Stimulated activated CD4-positive, alpha-beta T cell treated with anti-CD3 and anti-CD28 coated beads, Interleukin-12 subunit alpha, Interleukin-12 subunit beta, amount 100 ng/mL, for 24 hours (primary cell): ENCODE measurements around the gene SHB.

Experiments used
- DNase-seq, 2 experiments: peaks; one replicate each; pipeline ENCODE4 v3.0.0-alpha.2; 2020; ENCODE audit warnings: low read depth in 2 of 2

Gene SHB

DNA sequence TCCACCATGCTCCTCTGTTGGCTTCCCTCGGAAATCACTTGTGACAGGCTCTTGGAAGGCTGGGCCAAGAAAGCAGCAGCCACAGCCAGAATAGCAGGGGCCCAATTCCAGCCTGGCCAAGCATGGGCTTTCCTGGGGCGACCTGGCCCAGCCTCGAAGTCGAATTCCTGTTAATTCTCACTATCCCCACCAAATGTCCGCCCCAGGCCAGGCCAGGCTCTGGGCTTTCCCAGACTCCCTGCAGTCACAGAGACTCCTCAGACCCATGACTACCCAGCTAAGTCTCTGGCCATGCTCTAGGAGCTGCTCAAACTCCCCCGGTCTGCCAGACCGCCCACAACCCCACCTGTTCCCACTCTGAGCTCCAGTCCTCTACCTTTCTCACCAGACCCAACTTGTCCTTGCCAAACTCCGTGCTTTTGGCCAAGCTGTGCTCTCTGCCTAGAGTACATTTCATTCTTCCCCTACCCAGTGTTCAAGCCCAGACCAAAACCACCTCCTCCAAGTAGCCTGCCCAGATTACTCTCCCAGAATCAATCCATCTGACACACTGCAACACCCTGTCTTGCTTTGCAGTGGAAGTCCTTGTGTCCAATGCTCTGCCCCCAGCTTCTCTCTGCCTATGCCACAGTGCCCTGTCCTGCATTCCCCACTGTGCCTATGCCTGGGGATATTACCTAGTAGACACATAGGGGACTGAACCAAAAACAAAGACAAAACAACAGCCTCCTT lies 26.2 kb downstream of the SHB start:
- DNase-seq, result no peak

DNA sequence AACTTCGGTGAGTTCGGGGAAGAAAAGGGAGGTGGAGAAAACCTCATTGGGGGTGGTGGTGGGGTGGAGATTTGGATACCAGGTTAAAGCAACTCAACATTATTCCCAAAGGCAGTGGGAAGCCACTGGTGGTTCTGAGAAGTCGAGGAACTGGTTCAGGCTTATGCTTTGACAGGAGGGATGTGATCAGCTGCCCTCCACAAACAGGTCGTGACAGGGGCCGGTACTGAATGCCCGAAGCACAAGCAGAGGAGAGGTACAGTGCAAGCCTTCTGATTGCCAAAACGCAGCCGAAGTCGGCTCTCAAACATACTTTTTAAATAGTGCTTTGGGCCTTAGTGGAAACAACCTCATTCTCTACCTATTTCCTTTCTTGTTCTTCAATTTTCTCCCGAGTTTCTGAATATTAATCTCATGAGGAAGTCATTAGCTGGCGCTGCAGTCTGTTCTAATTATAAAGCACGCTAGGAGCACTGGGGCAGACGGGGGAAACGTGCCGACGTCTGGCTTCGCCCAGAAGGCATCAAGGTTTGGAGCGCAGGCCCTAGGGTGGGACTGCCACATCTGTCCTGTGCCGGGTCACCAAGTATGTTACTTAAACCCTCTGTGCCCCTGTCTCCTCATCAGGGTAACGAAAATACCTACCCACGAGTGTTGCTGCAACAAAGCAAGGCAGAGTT lies 27.3 kb downstream of the SHB start:
- no peak for DNase-seq

DNA sequence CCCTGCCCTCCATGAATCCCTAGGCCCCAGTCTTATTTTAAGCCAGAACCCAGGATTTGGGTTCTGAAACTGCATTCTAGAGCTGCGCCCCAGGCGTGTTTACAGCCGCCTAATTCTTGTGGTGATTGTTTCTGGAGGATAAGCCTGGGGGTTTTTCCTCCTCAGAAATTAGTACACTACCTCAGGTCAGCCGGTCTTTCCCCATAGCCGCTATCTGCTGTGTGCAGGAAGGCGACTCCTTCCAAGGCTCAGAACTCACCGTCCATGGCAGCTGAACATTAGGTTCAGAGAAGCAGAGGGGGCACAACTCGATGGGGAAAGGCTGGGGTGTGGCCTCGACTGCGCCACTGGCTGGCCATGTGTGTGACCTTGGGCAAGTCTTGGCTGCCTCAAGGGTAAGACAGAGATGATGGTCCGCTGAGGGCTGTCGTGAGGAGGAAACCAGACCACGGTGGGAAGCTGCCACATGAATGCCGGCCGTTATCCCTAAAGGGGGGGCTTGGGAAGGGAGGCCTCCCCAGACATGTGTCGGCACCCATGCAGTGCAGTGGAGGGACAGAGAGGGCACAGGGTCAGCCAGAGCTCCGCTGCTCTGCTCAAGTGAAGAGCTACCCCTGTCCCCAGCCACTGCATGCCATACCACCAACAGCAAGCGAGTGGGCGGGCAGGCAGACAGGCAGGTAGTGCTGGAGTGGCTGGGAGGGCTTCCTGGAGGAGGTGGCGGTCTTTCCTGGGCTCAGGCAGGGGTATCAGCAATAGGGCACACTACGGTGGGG lies 28.9 kb downstream of the SHB start:
- no peak for DNase-seq

DNA sequence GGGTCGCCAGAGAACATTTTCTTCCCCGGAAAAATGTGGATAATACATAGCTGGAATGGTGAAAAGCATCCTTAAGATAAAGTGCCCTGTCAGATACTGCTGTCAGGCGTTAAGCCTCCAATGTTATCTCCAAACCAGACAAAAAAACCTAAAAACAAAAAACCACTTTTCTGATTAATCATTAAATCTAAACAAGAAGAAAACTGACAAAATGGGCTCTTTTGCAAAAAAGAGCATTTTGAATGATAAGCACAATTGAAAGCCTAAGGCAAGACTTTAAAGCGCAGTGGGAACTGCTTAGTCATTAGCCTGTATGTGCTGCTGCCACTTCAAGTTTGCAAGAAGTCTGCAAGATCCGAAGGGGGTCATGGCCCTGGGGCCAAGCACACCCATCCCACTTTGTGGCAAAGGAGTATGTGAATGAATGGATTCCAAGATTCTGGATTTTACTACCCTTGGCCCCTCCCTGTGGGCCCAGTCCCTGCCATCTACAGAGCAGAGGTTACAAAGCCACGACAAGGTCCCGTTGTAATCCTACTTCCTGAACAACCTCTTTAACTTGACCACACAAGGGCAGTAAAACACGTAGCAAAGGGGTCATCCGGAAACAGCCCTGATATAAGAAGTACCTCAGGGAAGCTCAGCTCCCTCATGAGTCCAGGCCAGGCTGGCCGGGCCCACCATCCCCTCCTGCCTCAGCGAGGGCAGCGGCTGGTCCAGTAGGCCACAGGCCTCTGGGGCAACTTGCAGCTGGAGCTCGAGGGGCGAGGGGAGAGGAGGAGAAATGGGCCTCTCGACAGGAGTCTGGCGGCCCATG lies 29.7 kb downstream of the SHB start:
- DNase-seq, result no peak

DNA sequence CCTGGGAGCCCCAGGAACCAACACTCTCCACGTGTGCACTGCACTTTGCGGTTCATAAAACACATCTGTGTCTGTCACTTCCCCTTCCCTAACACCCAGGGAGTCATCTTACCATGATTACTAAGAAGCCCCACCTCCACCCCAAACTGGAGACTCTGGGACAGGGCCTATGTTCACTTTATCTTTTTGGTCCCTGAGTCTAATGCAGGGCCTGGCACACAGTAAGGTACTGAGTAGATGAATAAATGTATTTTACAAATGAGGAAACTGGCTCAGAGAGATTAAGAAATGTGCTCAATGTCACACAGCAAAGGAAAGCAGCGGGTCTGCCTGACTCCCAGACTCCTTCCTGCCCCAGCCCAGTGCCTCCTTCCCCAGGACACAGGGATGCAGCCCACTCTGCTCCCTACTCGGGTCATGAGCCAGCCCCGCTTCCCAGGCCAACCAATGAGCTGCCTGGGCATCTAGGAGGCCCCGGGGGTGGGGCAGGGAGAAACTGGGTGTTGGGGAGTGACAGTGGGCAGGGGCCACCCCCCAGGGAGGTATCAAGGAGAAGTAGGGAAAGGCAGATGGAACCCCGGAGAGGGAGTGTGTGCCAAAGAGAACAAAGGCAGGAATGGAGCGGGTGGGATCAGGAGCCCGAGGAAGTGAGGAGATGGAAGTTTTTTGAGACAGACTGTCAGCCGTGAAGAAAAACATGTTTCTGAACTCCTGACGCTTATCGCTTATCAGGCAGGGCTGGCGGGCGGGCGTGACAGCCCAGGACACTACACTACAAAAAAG lies 30.5 kb downstream of the SHB start:
- DNase-seq, result no peak

DNA sequence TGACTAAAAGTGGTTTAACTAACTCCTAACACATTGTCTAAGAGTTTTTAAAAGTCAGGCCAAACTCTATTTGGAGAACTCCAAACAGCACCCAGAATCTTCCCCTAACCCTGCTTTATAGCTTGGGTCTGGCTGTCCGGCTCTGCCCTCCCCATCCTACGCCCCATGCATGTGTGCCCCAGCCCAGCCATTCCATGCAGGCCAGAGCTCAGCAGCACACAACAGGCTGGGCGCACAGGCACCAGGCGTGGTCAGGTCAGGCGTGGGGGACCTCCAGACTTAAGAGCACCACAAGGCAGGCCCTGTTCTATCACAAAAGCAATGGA lies 31.1 kb downstream of the SHB start:
- no peak for DNase-seq

DNA sequence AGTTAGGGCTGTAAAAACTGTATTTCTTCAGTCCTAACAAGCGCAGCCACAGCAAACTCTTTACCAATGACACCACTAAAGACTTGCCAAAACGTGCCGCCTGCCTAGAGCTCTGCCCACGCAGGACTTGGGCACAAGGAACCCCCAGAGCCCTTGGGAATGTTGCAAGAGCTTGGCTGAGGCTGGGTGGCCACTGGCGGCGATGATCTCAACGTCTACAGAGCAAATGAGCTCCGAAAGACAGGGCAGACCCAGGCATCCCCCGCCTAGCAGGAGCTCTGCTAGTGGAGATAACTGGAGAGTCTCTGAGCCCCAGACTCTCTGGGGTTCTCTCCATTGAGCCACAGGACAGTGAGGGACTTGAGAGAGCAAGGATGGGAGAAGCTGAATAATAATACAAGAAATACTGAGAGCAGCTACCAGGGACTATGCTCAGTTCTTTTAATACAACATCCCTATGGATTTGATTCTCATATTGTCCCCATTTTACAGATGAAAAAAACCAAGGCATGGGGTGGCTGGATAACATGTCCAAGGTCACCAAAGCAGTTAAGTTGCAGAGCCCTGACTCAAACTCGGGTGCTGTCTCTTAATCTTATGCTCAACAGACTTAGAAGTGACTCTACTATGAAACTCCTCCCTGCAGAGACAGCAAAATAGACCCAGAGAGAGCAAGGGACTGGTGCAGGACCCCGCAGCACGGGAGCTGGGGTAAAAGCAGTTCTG lies 32.5 kb downstream of the SHB start:
- DNase-seq, result no peak

DNA sequence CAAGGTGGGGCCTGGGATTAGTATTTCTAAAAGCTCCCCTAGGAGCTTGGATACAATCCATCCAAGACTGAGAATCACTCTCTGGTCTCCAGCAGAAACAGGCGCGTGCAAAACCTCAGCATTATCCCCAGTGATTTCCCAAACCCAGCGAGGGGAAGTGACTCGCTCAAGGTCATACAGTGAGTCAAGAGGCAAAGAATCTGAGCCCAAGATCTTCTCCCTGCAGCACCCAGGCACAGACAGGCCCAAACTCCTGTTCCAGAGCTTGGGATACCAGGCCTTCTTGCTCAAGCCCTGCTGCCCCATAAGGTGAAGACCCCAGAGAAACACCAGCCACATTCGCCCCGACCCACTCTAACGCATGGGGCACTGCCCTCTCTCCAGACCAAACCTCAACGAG lies 33.2 kb downstream of the SHB start:
- DNase-seq, result no peak

DNA sequence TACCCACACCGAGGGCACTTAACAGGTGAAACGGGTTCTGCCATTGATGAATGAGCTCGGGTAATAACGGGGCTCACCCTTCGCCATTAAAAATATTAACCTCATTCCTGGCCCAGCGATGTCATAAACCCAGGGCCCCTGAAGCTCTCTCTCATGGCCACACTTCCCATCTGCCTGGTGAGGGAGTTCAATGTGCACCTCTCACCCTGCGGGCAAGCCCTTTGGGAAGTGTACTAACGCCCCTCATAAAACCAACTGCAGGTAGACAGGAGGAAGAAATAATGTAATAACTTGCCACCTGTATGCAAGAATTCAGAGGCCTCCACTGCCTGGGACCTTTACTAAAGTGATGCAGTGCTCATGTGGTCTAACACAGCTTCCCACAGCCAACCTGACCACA lies 35.1 kb downstream of the SHB start:
- DNase-seq, result no peak

DNA sequence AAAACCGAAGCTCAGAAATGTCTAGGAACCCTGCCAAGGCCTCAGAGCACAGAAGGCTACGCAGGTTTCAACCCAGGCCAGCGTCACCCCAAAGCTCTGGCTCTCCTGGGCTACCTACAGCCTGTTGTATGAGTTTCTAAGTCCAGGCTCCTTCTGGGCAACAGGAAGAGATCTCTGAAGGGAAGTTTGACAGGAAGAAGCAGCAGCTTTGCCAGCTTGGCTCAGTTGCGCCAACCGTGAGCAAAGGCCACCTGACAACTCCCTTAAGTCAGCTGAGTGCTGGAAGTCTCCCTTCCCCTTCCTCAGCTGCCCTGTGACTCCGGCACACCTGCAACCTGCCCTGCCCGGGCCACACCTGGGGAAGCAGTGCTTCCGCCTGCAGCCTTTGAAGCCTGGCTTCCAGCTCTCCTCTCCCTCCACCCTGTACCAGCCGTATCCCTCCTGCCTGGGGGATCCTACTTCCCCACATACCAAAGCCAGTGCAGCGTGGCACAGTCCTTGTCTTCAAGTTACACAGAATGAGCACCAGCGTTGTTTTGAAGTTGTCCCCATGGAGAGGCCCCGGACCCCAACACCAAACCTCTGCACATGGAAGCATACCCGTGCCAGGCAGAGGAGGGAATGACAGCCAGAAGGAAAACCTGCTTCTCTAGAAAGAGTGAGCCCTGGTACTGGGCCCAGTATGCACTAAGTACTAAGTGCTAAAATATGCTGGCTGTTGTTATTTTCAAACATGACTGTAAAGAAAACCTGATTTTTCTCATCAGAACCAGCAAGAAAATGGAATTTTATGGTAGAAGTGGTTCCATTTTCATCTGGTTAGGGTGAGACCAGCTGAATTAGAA lies 36.5 kb downstream of the SHB start:
- no peak for DNase-seq

DNA sequence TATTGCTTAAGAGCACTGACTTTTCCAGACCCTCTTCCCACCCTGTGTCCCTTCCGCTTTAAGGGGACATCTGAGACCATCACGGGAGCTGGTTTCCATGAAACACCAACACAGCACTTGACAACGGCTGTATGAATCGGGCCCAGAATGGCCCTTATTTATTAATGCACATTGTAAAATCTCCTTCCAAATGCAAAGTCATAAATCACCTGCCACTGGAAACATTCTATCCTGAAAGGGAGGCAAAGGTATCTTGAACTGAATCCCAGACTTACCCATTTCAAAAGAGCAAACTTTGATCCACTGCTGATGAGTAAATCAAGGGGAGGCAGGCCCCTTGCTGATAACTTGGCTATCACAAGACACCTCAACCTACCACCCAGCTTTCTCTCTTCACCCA lies 37.4 kb downstream of the SHB start:
- no peak for DNase-seq

DNA sequence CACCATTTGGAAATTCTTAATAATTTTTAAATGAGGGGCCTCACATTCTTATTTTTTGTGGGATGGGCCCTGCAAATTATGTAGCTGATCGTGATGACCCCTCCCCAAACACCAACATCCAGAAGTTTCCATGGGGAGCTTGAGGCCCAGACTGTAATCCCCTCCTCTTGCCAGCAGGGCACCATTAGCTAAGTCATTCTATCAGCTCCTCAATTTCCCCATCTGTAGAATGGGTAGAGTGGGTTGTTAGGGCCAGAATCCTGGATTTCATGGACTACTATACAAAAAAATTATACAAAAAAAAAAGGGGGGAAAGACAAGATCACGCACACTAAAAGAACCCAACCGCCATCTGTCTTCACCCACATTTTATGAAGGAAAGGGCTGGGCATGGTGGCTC lies 38.4 kb downstream of the SHB start:
- DNase-seq, result no peak

DNA sequence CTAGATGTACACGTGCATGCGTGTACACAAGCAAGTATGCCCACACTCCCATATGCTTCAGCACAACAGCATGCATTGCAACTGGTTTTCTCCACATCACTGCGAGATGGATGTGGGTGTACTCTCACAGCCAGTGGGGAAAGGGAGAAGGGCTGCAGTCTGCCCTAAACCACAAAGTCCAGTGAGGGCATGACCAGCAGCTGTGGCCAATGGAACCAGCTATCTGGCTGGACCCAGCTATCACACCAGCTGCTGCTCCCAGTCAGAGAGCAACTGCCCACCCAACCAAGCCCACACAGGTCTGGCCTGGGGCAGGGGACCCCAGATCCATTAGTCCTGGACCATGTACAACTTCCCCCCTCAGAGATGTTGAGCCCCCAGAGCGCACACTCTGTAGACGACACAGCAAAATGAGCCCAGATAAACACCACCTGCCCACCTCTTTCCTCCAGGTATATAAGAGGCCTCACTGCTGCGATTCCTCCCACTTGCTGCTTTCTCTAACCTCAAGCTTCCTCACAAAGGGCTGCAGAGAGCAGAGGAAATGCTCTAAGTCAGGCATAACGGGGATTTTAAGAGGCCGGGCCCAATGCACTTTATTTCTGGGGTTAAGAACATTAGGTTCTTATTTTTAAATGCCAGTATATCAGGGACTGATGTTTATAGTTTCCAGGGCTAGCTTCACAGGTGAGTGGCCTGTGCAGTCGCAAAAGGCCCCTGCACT lies 39.0 kb downstream of the SHB start:
- DNase-seq, result no peak

DNA sequence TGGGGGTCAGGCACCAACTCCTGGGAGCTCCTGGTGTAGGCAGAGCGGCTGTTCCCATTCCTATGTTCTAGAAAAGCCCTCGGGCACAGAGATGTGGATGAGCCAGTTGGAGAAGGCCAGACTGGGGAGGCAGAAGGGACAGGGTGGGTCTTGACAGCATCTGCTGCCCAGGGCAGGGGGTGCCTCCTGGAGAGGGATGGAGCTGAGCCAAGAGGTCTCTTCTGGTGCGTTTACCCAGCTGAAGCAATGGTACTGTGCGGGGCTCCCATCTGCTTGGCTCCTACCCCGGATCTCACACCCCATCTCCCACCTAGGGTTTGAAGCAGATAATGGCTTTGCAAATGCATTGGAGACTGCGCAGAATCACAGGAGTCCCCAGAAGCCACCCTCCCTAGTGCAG lies 41.3 kb downstream of the SHB start:
- no peak for DNase-seq

DNA sequence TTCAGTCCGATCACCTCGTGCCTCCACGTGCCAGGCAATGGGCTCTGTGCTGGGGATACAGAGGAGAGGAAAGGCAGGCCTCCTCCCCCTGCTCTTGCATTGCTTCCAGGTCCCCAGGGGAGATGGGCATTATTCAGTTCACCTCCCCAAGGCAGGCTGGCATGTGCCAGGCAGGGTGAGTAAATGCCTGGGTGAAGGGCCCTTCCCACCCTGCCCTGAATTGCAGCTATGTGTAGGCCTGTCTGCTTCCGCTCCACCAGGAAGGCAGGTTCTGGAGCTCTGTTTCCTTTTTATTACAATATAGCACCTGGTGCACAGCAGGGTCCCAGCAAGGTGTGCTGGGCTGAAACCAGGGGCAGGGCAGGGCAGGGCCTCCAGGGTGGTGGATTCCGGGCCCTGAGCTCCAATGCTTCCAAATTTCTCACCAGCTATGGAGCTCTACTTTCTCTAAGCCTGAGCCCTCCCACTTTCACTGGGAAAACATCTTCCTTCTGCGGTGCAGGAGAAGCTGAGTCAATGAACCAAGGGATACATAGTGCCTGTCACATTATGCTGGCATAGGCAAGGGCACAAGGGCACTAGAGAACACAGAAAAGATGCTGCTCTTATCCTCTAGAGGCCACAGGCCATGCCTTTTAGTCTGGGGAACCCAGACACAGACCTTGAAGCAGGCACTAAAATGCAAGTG lies 42.0 kb downstream of the SHB start:
- no peak for DNase-seq

DNA sequence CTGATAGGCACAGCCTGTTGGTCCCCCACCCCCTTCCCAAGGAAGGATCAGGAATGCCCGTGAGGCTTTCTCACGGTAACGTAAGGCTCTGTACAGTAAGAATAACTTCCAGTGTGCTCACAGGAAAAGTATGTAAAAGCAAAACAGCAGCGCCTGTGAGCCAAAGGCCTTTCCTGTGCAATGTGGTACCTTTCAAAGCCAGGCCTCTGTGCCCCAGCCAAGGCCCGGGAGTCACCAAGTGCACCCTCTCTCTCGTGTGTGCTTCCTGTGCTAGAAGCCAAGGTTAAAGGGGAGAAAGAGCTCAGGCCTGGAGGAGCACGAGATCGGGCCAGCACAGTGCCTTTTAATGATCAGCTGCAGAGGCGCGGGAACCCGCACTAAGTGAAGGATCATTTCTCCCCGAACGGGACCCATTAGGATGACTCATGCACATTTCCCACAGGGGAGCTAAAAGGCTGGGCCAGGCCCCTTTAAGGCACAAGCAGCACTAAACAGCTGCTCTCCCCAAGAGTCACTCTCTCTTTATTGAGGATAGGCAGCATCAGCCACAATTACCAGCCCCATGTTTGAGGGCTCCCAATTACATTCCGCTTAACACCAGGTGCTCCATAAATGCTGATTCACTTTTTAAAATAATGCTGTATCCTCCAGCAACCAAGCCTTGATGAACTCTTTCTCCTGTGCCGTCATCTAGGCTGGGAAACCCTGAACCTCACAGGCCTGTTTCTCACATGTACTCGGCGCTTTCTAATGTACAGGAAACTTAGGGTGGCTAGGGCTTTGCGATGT lies 42.8 kb downstream of the SHB start:
- DNase-seq, result no peak

DNA sequence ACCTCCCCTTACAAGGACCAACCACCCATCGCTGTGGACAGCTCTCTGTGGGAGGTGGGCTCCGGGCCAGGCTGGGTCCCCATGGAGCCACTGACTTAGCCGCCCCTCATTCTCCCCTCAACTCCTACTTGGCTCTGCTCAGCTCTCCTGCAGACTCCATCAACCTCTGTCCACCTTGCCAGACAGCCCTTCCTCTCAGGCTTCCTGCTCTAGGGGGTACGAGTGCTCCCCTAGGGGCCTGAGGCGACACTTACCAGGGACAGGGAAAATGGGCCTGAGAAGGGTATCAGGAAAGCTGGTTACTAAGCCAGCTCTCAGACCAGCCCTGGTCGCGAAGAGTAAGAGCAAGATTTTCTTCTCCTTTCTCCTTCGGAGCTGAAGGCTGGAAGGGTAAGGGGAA lies 43.9 kb downstream of the SHB start:
- DNase-seq, result no peak
